Lower leg skin (tissue), 3 donors: ENCODE results near the gene NETO2.

Source experiments
- CTCF ChIP-seq, 3 donors: fragments of 450-650 bp; IDR thresholded peaks; one replicate each; pipeline ENCODE4 v1.5.1; 2016; ENCODE audit warnings: antibody characterized with exemption in 3 of 3, mild to moderate bottlenecking in 3 of 3, moderate library complexity in 2 of 3
- POLR2A ChIP-seq, 2 donors: fragments of 450-650 bp; IDR thresholded peaks; one replicate each; pipeline ENCODE4 v1.6.1; 2016 to 2017; ENCODE audit warnings: antibody characterized with exemption in 2 of 2, mild to moderate bottlenecking in 1 of 2, moderate library complexity in 1 of 2

DNA sequence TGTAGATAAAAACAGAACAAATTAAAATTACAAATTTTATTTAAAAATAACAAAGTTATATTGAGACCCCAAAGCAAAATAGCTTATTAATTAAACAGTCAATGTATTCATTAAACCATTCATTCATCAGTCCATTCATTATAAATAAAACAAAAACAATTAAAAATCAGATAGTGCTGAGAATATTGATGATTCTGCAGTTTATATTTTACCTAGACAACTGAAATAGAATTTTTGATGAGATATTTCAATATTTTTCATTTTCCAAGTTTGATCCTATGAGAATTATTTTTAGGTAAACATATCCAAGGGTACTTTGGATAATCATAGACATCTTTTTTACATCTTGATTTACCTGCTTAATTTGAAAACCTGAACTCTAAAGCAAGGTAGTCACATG, 15.2 kb upstream of the NETO2 start:
- TF ChIP-seq CTCF (IDR thresholded peaks at IDR 0.05) (no peak), POLR2A (IDR thresholded peaks at IDR 0.05) (no peak)
